HepG2 (cell line): ENCODE data around the gene OSBPL3. TPM values are rescaled to one million over a fixed set of nuclear protein-coding genes. Genes with fewer than 3 reads are reported as not detected.

ENCODE experiments used
- ATAC-seq: fragments of 200-7000 bp; cut with Tn5 transposase; 3 replicates; pipeline ENCODE4 v1.9.1; 2020; ENCODE audit warnings: mild to moderate bottlenecking, moderate library complexity
- BruUV-seq: library from RNA; stranded (reverse); fragments of 400-500 nt; replicated peaks from 2 replicates; lab custom pipeline; 2021; lab: Mats Ljungman, UMichigan
- CTCF ChIA-PET: fragments of 300-600 bp; formaldehyde crosslinking; extraction: SDS; loops from one replicate; lab custom pipeline; 2021; ENCODE audit warnings: low total read pairs, inconsistent platforms, low intra/inter-chr PET ratio; lab: Yijun Ruan, JAX
- POLR2A ChIA-PET: fragments of 350-600 bp; sonication (Branson Sonifier 250); formaldehyde crosslinking; loops from one replicate; lab custom pipeline; 2020; ENCODE audit warnings: antibody characterized with exemption, inconsistent platforms; lab: Yijun Ruan, JAX
- DNase-seq: peaks from one replicate; pipeline ENCODE4 v3.0.0-alpha.2; 2015; ENCODE audit warnings: low spot score
- FAIRE-seq: peaks from 3 replicates; lab custom pipeline; 2011; peaks lifted over from hg19 to GRCh38; lab: Jason Lieb, UNC
- H2AFZ ChIP-seq: one replicate; pipeline ENCODE4 v1.6.1; 2011; ENCODE audit warnings: low read length, inconsistent platforms
- H3K27ac ChIP-seq: fragments of 300-600 bp; 3 replicates; pipeline ENCODE4 v1.8.0; 2011; ENCODE audit warnings: mixed run types, mild to moderate bottlenecking, mixed read lengths, low read length, inconsistent platforms; ENCODE audit not compliant: insufficient read depth; ENCODE audit errors: extremely low read length
- H3K27me3 ChIP-seq, 2 experiments: fragments of 200-600 bp in 1 of 2; 2 replicates in 1 of 2; 3 replicates in 1 of 2; pipeline versions ENCODE4 v1.6.0 to v1.8.0; 2011; ENCODE audit warnings: low read length in 2 of 2, mild to moderate bottlenecking in 2 of 2, moderate library complexity in 2 of 2, inconsistent platforms in 1 of 2; ENCODE audit not compliant: insufficient read depth in 2 of 2, control insufficient read depth in 1 of 2
- H3K36me3 ChIP-seq, 2 experiments: fragments of 200-600 bp in 1 of 2; replicated peaks in 1 of 2; 2 replicates in 1 of 2; 3 replicates in 1 of 2; pipeline versions ENCODE4 v1.5.1 to v1.8.0; 2011; ENCODE audit warnings: low read length in 2 of 2, inconsistent platforms in 1 of 2; ENCODE audit not compliant: insufficient read depth in 2 of 2, control insufficient read depth in 1 of 2
- H3K4me1 ChIP-seq: 2 replicates; pipeline ENCODE4 v1.5.1; 2012; ENCODE audit warnings: low read length, inconsistent platforms; ENCODE audit not compliant: insufficient read depth
- H3K4me2 ChIP-seq: 2 replicates; pipeline ENCODE4 v1.6.0; 2011; ENCODE audit warnings: low read depth, low read length, inconsistent platforms
- H3K4me3 ChIP-seq, 3 experiments: fragments of 200-600 bp in 1 of 3; sonication (generic), shearing (Covaris generic) in 1 of 3; replicated peaks in 1 of 3; 2 replicates each; pipeline ENCODE4 v1.5.1; 2011 to 2016; ENCODE audit warnings: low read length in 3 of 3, inconsistent platforms in 2 of 3, low read depth in 2 of 3, mild to moderate bottlenecking in 2 of 3, control low read depth in 1 of 3, mixed read lengths in 1 of 3; ENCODE audit not compliant: insufficient read depth in 1 of 3
- H3K79me2 ChIP-seq: one replicate; pipeline ENCODE4 v1.6.1; 2011; ENCODE audit warnings: low read length, inconsistent platforms; ENCODE audit not compliant: insufficient read depth
- H3K9ac ChIP-seq: 2 replicates; pipeline ENCODE4 v1.6.0; 2011; ENCODE audit warnings: mild to moderate bottlenecking, low read depth, low read length, inconsistent platforms; ENCODE audit not compliant: insufficient read depth
- H3K9me3 ChIP-seq: 2 replicates; pipeline ENCODE4 v1.5.1; 2012; ENCODE audit warnings: mild to moderate bottlenecking, low read length
- H4K20me1 ChIP-seq: 2 replicates; pipeline ENCODE4 v1.6.0; 2011; ENCODE audit warnings: inconsistent platforms, mild to moderate bottlenecking, low read length, moderate library complexity; ENCODE audit not compliant: insufficient read depth
- DNMT1 ChIP-seq: sonication (generic); formaldehyde crosslinking; IDR thresholded peaks from 2 replicates; pipeline ENCODE4 v1.5.1; 2020; ENCODE audit warnings: mild to moderate bottlenecking, missing genetic modification reagents
- FOXJ3 ChIP-seq: sonication (generic); formaldehyde crosslinking; IDR thresholded peaks from 2 replicates; pipeline ENCODE4 v1.4.0; 2020; ENCODE audit warnings: missing genetic modification reagents, mild to moderate bottlenecking, borderline replicate concordance
- FOXP1 ChIP-seq, 2 experiments: fragments of 450-650 bp in 1 of 2; IDR thresholded peaks; 2 replicates each; pipeline ENCODE4 v1.6.1; 2017 to 2018; ENCODE audit warnings: antibody characterized with exemption in 1 of 2
- GTF2F1 ChIP-seq: fragments of 150-350 bp; IDR thresholded peaks from 2 replicates; pipeline ENCODE4 v1.6.1; 2014; ENCODE audit warnings: low read length
- HNRNPH1 ChIP-seq: fragments of 200-400 bp; formaldehyde crosslinking; optimal IDR thresholded peaks from 2 replicates; pipeline ENCODE3; 2017; ENCODE audit warnings: mild to moderate bottlenecking, low read depth, low read length
- NFRKB ChIP-seq: fragments of 450-650 bp; IDR thresholded peaks from 2 replicates; pipeline ENCODE4 v1.6.1; 2017
- NONO ChIP-seq, 2 experiments: fragments of 450-650 bp in 1 of 2; sonication (generic) in 1 of 2; formaldehyde crosslinking in 1 of 2; IDR thresholded peaks in 1 of 2; conservative IDR thresholded peaks in 1 of 2; 2 replicates each; pipeline versions ENCODE4 v1.6.1 to v1.8.0; 2017 to 2022; ENCODE audit warnings: mild to moderate bottlenecking in 1 of 2, missing genetic modification reagents in 1 of 2, moderate library complexity in 1 of 2
- RARA ChIP-seq: IDR thresholded peaks from 2 replicates; pipeline ENCODE4 v1.6.1; 2016; ENCODE audit warnings: missing genetic modification reagents, missing compliant biosample characterization
- SALL1 ChIP-seq: sonication (generic); formaldehyde crosslinking; IDR thresholded peaks from 2 replicates; pipeline ENCODE4 v1.8.0; 2022; ENCODE audit warnings: mild to moderate bottlenecking, missing genetic modification reagents
- SRY ChIP-seq: sonication (generic); formaldehyde crosslinking; IDR thresholded peaks from 2 replicates; pipeline ENCODE4 v1.8.0; 2022; ENCODE audit warnings: mild to moderate bottlenecking, missing genetic modification reagents
- ZBTB1 ChIP-seq: sonication (generic); formaldehyde crosslinking; IDR thresholded peaks from 2 replicates; pipeline ENCODE4 v1.4.0; 2020; ENCODE audit warnings: missing genetic modification reagents, borderline replicate concordance
- ZNF317 ChIP-seq: sonication (generic); formaldehyde crosslinking; IDR thresholded peaks from 2 replicates; pipeline ENCODE4 v1.5.0; 2020; ENCODE audit warnings: mild to moderate bottlenecking, missing genetic modification reagents
- ZNF430 ChIP-seq: sonication (generic); formaldehyde crosslinking; IDR thresholded peaks from 2 replicates; pipeline ENCODE4 v1.9.0; 2021; ENCODE audit warnings: mild to moderate bottlenecking, missing genetic modification reagents
- ZNF558 ChIP-seq: sonication (generic); formaldehyde crosslinking; IDR thresholded peaks from 2 replicates; pipeline ENCODE4 v1.9.0; 2022; ENCODE audit warnings: mild to moderate bottlenecking, missing genetic modification reagents, borderline replicate concordance
- ZNF563 ChIP-seq: sonication (generic); formaldehyde crosslinking; IDR thresholded peaks from 2 replicates; pipeline ENCODE4 v1.8.0; 2022; ENCODE audit warnings: mild to moderate bottlenecking, moderate library complexity, missing genetic modification reagents
- ZNF883 ChIP-seq: sonication (generic); formaldehyde crosslinking; IDR thresholded peaks from 2 replicates; pipeline ENCODE4 v1.5.1; 2020; ENCODE audit warnings: mild to moderate bottlenecking, missing genetic modification reagents; ENCODE audit errors: not compliant biosample characterization
- whole genome bisulfite sequencing: methylation state at CpG from one replicate; pipeline ENCODE4 v1.1.6; 2017; ENCODE audit warnings: low lambda C conversion rate; 5-methylcytosine and 5-hydroxymethylcytosine counted together
- in situ Hi-C: cut with HindIII; loops from 2 replicates; pipeline ENCODE4 v1.10.0; 2017; ENCODE audit warnings: low pct_unique_long_range_greater_than_20kb; ENCODE audit not compliant: extremely low pct_ligation_motif_present
- intact Hi-C: fragments of 100-400 bp; cut with micrococcal nuclease; formaldehyde crosslinking; loops from one replicate; pipeline ENCODE4 v1.10.0; 2022; ENCODE audit not compliant: unreplicated experiment
- polyA plus RNA-seq, 8 experiments: library from polyadenylated mRNA; depleted of rRNA in 3 of 8; stranded (reverse) in 7 of 8; unstranded in 1 of 8; fragments of >200 nt; fragmentation: Illumina TruSeq in 4 of 8; extraction: Trizol in 4 of 8; gene quantifications; 2 replicates each; pipeline versions ENCODE4 v1.2.1 to v1.2.3, GENCODE V29; 2011 to 2016; ENCODE audit warnings: low read depth in 4 of 8, missing spikeins in 1 of 8, mixed read lengths in 1 of 8; ENCODE audit not compliant: insufficient read depth in 1 of 8
- total RNA-seq, 5 experiments: library from RNA; depleted of rRNA; stranded (reverse); fragments of >200 nt; fragmentation: Illumina TruSeq; extraction: Trizol; gene quantifications; 2 replicates each; pipeline ENCODE4 v1.2.3, GENCODE V29; 2016; ENCODE audit warnings: low read depth in 1 of 5
- TF ChIP-seq, protein P1 (sequence below): sonication (generic); formaldehyde crosslinking; IDR thresholded peaks from 2 replicates; pipeline ENCODE4 v1.5.1; 2020; ENCODE audit warnings: mild to moderate bottlenecking, missing genetic modification reagents, borderline replicate concordance
- TF ChIP-seq, protein P2 (sequence below): sonication (generic); formaldehyde crosslinking; conservative IDR thresholded peaks from 2 replicates; pipeline ENCODE4 v1.4.0; 2020; ENCODE audit warnings: missing genetic modification reagents

Gene OSBPL3
- total and polyA plus RNA-seq, 2 of the 13 experiments (the other 11 are each of a cell fraction or from before 2014, with no cell fraction given) = 8.8 to 28.9 TPM

DNA sequence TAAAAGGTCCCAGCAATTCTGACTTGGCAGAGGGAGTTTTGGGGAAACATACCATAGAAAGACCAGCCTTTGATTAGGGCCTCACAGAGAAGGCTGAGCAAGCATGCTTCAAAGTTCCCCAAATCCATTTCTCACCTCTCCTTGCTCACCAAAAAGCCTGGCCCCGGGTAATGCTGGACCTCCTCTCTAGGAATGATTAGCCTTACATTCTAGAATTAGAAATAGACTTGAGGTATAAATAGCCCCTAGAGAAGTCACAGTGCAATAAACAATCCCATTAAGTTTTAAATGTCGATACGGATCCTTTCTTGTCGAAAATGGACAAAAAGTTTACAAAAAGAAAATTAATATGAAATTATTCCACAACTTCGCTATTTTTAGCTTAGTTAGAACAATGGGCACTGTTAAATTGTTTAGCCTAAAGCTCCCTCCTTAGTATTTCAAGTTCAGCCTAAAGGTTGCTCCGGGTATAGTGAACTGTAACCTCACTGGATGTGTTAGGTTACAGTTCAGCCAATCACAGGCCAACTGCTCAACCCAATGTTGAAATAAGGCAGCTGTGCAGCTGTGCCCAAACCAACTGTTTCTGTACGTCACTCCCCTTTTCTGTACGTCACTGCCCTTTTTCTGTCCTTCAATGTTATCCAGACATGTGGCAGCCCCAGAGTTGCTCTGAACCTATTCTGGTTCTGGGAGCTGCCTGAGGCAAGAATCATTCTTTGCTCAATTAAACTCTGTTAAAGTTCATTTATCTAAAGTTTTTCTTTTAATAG is 214.8 kb downstream of the OSBPL3 start (continued):
- TF ChIP-seq, protein P1, sequence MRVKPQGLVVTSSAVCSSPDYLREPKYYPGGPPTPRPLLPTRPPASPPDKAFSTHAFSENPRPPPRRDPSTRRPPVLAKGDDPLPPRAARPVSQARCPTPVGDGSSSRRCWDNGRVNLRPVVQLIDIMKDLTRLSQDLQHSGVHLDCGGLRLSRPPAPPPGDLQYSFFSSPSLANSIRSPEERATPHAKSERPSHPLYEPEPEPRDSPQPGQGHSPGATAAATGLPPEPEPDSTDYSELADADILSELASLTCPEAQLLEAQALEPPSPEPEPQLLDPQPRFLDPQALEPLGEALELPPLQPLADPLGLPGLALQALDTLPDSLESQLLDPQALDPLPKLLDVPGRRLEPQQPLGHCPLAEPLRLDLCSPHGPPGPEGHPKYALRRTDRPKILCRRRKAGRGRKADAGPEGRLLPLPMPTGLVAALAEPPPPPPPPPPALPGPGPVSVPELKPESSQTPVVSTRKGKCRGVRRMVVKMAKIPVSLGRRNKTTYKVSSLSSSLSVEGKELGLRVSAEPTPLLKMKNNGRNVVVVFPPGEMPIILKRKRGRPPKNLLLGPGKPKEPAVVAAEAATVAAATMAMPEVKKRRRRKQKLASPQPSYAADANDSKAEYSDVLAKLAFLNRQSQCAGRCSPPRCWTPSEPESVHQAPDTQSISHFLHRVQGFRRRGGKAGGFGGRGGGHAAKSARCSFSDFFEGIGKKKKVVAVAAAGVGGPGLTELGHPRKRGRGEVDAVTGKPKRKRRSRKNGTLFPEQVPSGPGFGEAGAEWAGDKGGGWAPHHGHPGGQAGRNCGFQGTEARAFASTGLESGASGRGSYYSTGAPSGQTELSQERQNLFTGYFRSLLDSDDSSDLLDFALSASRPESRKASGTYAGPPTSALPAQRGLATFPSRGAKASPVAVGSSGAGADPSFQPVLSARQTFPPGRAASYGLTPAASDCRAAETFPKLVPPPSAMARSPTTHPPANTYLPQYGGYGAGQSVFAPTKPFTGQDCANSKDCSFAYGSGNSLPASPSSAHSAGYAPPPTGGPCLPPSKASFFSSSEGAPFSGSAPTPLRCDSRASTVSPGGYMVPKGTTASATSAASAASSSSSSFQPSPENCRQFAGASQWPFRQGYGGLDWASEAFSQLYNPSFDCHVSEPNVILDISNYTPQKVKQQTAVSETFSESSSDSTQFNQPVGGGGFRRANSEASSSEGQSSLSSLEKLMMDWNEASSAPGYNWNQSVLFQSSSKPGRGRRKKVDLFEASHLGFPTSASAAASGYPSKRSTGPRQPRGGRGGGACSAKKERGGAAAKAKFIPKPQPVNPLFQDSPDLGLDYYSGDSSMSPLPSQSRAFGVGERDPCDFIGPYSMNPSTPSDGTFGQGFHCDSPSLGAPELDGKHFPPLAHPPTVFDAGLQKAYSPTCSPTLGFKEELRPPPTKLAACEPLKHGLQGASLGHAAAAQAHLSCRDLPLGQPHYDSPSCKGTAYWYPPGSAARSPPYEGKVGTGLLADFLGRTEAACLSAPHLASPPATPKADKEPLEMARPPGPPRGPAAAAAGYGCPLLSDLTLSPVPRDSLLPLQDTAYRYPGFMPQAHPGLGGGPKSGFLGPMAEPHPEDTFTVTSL (CRISPR knock-in tag) = no peak
- TF ChIP-seq FOXP1 (IDR thresholded peaks at IDR 0.05) = no peak
- TF ChIP-seq FOXP1 (CRISPR knock-in tag; IDR thresholded peaks at IDR 0.05) = no peak
- TF ChIP-seq SRY (CRISPR knock-in tag) = no peak
- no peak for TF ChIP-seq SALL1

DNA sequence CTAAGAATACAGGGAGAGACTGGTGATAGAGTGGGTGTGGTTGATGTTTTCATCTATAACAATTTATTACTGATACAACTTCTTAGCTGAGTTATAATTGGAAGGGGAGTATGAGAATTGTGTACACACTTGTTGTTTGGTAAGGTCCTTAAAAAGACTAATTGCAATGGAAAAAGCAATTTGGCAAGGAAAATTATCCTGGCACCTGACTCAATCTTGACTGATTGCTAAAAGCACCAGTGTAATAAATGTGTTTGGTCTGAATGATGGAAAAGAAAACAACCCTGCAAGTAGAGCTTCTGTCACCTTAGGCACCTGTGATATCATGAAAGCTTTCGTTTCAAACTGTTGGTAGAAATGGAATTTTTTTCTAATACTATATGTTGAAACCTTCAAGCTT is 216.0 kb downstream of the OSBPL3 start:
- CTCF ChIA-PET = no interaction called here
- Histone ChIP-seq H3K4me2 (no peak overlapping the region), H3K4me3 (no peak overlapping the region), H2AFZ (no peak overlapping the region), H4K20me1 (no peaks in the 10 kb centered on the region), H3K27ac (no peak overlapping the region), H3K36me3 (no peaks in the 10 kb centered on the region), H3K79me2 (no peaks in the 10 kb centered on the region), H3K9ac (no peak overlapping the region), H3K9me3 (no peaks in the 10 kb centered on the region), H3K27me3 (no peaks in the 10 kb centered on the region), H3K4me1 (no peaks in the 10 kb centered on the region; the same call in 1 of the 2 replicates)
- intact Hi-C loops (no loop called here), in situ Hi-C loops (no loop called here)
- 30% methylated on average over 1 of the region's 1 CpG for WGBS
- no TSS peak for BruUV-seq
- no peak for DNase-seq
- POLR2A ChIA-PET = no interaction called here
- FAIRE-seq = no peak
- no peak for ATAC-seq
- TF ChIP-seq, protein P2, sequence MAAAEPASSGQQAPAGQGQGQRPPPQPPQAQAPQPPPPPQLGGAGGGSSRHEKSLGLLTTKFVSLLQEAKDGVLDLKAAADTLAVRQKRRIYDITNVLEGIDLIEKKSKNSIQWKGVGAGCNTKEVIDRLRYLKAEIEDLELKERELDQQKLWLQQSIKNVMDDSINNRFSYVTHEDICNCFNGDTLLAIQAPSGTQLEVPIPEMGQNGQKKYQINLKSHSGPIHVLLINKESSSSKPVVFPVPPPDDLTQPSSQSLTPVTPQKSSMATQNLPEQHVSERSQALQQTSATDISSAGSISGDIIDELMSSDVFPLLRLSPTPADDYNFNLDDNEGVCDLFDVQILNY (CRISPR knock-in tag) = no peak
- TF ChIP-seq ZBTB1 (CRISPR knock-in tag) = no peak
- no peak for TF ChIP-seq HNRNPH1
- no peak for TF ChIP-seq ZNF883 (CRISPR knock-in tag)
- no peak for TF ChIP-seq DNMT1 (CRISPR knock-in tag)
- TF ChIP-seq ZNF430 (CRISPR knock-in tag) = no peak
- TF ChIP-seq NONO (IDR thresholded peaks at IDR 0.05) = no peak
- no peak for TF ChIP-seq NONO (CRISPR knock-in tag; conservative IDR thresholded peaks at IDR 0.05)
- no peak for TF ChIP-seq ZNF558 (CRISPR knock-in tag)
- no peak for TF ChIP-seq ZNF317 (CRISPR knock-in tag)
- TF ChIP-seq FOXJ3 = no peak
- no peak for TF ChIP-seq RARA (CRISPR knock-in tag)
- TF ChIP-seq ZNF563 (CRISPR knock-in tag) = no peak
- no peak for TF ChIP-seq NFRKB
- no peak for TF ChIP-seq GTF2F1
